Cerebellar cortex (tissue), 1 donor: ENCODE data around the gene CRY2.

Source experiments
- DNase-seq: peaks from one replicate; pipeline ENCODE4 v3.0.0-alpha.2; 2015; ENCODE audit warnings: low spot score

CRY2 gene

DNA sequence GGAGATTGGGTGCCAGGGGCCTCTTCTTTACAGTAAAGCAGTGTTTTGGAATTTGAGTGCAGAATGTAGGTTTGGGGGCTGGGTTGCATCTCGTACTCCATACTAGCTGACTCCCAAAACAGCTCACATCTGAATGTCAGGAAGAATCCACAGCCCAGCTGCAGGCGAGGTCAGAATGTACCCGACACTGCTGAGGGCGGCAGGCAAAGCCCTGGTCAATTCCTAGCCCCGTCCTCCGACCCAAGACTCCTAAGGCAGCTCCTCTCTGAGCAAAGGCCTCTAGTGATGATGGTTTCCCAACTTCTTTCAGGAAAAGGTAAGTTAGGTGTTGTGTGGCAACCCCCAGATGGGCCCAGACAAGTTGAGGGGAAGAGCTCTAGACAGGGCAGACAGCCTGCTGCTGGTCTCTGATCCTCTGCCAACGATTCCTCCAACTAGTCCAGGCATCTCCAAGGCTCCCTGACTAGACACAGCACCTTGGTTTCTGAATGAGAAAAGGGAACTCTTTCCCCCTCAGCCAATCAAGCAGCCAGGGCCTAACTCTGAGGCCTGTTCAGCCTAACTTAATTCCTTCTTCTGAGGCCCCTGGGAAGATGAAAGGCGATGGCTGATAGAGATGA is 83.8 kb downstream of the CRY2 start:
- DNase-seq = no peak

DNA sequence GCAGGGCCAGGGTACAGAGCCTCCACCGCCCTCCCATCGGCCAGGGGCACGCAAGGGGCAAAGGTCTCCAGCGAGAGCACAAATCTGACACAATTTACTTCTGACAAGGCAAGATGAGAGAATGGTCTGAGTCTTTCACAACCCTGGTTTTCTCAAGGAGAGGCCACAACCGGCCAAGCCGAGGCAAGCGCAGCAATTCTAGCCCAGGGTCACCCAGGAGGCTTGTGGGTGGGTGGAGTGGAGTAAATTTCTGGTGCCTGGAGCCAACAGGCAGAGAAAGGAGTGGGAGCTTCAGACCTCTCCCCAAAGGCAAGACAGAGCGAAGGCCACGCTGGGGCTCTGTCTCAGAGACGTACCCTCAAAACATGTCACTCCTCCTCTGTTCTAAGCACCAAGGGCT is 84.5 kb downstream of the CRY2 start:
- DNase-seq = no peak

DNA sequence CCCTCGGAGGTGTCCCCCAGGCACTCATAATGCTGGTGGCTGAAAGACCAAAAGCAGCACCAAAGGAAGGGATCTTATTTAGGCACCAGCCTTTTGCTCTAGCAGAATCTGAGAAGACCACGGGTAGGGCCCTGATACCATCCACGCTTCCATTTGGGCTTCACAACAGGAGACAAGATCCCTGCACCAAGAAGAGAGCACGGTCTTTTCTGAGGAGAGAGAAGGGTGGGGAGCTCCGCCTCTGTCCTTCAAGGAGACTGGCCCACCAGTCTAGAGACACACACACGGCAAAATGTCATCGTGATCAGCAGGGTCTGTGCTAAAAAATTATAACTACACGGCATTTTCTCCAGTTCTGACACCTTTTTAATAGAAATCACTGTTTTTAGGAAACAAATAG is 84.9 kb downstream of the CRY2 start:
- DNase-seq = no peak
